HG03045 (cell line): Measurements from ENCODE around the gene SLC4A11.

ENCODE experiments used
- ATAC-seq: cut with Tn5 transposase; IDR thresholded peaks from one replicate; pipeline ENCODE4 v1.9.1; 2021; ENCODE audit warnings: mild to moderate bottlenecking, moderate library complexity; ENCODE audit not compliant: unreplicated experiment

SLC4A11 gene

DNA sequence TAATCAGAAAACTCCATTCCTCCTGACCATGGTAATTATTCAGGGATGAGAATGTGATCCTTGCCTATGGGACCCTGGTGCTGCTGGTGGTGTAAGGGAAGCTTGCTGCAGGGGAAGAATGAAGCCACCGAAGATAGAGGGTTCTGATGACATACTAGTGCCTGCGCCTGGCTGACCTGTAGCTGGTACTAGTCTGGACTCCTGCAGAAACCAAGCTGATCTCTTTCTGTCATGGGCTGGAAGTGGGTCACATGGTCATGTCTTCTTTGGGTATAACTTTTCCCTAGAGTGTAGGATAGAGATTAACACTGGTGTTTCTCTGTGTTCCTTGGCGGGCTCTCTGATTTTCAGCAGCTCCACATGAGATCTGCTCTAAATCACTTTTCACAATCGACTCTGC lies 8.6 kb upstream of the SLC4A11 start:
- ATAC-seq = no peak

DNA sequence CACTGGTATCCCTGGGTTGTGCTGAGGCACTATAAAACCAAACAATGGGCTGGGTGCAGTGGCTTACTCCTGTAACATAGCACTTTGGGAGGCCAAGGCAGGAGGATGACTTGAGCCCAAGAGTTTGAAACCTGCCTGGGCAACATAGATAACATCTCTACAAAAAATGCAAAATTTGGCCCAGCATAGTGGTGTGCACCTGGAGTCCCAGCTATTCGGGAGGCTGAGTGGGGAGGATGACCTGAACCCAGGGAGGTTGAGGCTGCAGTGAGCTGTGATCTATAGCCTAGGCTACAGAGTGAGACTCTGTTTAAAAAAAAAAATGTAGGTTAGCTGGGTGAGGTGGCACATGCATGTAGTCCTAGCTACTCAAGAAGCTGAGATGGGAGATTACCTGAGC lies 7.7 kb upstream of the SLC4A11 start:
- no peak for ATAC-seq

DNA sequence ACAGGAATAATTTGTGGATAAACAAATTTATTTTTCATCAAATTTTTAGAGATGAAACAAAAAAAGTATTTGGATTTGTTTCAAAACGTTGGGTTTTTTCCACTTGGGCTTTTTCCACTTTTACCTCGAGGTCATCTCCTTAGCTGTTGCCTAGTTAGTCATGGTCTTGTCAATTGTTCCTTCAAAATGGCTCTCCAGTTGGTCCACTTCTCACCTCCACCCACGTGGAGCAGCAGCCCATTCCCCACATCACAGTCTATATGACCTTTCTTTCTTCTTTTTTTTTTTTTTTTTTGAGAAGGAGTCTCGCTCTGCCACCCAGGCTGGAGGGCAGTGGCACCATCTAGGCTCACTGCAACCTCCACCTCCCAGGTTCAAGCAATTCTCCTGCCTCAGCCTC lies 6.7 kb upstream of the SLC4A11 start:
- ATAC-seq = no peak

DNA sequence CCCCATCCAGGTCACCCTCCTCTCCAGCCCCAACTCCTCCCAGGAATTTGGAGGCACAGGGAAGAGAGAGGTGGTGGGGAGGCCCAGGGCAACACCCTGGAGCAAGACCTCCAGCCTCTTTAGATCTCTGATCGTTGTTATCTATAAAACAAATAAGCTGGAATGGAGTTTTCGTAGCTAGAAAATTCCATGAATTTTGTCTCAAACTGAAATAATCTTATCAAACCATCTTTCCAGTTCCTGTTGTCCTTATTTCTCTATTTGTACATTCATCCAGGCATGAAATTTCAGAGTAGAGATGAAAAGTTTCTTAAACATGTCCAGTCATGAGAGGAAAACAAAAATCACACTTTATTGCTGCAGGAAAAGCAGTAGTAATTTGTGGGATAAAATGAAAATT lies 6.2 kb upstream of the SLC4A11 start:
- ATAC-seq = no peak

DNA sequence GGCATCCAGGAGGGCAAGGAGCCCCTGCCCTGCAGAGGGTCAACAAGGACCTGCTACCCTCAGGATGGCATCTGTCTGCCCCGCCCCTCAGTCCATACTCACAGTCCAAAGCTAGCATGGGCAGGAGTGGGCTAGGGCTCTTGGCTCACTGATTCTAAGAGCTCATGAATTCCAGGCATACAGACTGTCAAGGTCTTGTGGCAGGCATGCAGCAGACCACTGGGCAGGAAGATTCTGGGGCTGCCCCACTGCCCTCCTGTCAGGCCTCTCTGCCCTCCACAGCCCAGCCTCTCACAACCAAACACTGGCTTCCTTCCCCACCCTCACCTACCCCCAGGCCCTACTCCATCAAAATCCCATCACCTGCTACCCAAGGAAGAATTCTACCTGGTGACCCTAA lies 5.6 kb upstream of the SLC4A11 start:
- ATAC-seq = no peak

DNA sequence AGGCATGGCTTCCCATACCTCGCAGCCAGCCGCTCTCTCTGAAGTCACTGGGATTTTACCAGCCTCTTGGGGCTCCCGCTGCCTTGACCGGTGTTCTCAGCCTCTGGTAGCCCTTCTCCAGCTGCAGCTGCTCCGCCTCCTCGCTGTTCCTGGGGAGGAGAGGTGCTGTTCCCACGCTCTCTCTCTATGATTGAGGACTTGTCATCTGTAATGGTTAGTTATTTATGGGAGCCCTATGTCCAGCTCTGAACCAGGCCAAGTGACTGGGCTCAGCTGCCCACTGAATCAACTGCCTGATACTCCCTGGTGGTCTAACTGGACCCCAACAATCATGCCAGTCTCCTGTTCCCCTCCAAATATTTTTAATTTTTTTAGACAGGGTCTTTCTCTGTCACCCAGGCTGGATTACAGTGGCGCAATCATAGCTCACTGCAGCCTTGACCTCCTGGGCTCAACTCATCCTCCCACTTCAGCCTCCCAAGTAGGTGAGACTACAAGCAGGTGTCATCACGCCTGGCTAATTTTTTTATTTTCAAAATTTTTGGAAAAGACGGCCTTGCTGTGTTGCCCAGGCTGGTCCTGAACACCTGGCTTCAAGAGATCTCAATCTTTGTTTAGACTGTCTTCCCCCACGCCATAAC lies 4.8 kb upstream of the SLC4A11 start:
- ATAC-seq = no peak

DNA sequence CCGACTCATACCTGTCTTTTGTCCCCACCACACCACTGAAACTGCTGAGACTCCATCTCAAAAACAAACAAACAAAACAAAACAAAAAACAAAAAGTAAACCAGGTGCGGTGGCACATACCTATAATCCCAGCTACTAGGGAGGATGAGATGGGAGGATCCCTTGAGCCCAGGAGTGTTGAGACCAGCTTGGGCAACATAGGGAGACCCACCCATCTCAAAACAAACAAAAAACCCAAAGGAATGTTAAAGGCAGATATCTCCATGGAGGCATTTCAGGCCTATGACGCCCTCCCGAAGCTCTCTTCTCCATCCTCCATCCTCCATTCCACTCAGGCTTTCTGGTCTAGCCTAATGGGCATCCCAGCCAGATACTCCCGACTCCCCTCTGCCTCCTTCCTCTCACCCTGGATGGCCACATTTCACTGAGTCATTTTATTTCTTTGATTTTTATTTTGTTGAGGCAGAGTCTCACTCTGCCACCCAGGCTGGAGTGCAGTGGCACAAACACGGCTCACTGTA lies 3.2 kb upstream of the SLC4A11 start:
- ATAC-seq = no peak

DNA sequence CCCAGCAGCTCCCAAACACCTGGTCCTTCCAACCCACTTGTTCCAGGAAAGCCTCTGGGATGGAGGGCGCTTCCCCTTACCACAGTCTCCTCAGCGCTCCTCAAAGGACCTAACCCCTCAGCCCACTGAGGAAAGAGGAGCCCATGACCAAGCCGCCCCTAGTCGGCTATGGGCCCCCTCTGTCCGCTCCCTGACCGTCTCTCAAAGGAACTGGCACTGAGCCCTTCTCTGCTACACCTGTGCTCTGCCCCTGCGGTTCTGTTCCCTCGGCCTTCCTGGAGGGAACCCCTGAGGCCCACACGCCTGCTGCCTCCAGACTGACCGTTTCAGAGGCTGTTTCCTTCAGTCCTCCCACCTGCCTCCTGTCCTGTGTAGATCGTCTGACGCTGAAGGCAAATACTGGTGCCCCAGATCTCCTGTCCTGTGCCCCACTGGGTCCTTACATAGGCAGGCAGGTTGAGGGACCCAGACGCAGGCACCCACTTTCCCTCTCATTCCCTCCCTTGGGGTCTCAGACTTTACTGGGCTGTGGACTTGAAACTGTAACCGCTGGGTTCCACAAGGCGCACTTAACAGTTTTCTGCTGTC lies 1.9 kb upstream of the SLC4A11 start:
- no peak for ATAC-seq

DNA sequence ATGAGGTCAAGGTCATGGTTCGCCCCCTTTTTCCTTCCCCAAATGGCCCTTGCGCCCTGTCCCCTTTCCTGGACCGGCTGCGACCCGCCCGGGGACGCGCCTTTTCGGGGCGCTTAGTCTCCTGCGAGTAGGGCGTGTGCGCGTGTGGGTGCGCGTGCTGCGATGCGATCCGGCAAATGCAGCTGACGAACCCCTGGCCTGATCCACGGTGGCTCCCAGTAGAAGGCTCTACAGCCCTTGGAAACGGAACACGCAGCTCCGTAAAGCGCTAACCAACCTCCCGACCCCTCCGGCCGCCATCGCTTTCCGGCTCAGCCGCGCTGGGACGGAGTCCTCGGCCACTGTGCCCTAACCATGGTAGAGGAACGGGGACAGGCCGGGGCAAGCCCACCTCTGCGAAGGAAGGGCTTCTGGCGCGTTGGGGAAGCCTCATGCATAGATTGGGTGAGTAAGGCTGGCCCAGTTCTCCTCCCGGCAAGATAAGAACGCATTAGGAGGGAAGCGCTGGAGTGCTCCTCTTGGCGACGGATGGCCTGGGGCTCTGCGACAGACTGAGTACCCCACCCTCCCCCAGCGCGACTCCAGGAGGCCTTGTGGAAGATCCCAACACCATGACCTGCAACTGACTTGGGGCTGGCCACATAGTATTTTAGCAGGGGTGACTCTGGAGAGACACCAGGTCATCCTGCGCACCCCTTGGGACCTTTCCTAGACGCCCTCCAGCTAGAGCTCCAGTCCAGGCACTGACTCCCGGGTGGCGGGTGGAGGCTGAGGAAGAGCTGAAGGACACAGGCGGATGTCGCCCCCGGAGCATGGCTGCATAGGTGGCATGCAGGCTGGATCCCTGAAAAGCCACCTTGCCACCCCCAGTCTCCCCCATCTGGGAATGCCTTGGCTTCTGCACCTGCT lies 1.1 kb upstream of the SLC4A11 start:
- ATAC-seq = no peak

DNA sequence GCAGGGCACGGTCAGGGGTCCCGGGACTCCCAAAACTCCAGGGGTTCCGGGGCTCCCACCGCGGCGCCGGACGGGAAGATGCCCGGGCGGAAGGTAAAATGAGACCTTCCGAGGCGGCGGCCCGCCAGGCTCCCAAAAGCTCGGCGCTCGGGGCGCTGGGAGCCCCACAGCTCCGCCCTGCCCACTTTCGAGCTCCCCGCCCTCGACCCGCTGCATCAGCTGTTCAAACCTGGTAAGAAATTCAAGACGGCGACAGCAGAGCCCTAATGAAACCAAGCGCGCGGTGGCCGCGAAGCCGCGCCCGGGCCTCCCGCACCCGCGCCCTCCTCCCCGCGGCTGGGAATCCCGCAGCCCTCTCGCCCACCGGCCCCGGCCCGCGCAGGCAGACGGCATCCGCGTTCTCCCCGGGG lies 369 bp downstream of the SLC4A11 start:
- no peak for ATAC-seq

DNA sequence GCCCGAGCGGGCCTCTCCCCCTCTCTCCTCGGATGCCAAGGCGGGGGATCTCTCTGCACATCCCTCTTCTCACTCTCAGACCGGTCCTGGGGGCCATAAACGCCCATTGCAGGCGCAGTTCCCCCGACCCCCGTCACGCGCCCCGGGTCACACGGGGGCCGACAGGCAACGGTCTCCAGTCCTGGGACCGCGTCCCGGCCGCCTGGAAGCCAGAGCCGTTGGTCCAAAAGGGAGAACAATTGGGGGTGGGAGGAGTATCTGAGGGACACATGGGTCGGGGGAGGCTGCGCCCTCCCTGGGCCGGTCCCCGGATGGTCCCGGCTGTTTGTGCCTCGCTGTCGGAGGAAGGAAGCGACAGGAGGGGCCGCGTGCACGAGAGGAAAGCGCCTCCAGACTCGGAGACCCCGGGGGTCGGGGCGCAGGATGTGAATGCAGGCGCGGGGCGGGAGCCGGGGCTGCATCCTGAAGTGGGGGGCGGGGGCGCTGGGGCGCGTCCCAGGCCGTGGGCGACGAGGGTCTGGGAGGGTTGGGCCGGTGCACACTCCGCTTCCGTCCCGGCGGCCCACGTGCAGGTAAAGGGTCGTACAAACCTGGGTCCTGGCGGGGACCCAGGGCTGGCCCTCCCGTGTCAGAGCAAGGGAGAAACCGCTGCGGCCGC lies 903 bp downstream of the SLC4A11 start:
- ATAC-seq = no peak

DNA sequence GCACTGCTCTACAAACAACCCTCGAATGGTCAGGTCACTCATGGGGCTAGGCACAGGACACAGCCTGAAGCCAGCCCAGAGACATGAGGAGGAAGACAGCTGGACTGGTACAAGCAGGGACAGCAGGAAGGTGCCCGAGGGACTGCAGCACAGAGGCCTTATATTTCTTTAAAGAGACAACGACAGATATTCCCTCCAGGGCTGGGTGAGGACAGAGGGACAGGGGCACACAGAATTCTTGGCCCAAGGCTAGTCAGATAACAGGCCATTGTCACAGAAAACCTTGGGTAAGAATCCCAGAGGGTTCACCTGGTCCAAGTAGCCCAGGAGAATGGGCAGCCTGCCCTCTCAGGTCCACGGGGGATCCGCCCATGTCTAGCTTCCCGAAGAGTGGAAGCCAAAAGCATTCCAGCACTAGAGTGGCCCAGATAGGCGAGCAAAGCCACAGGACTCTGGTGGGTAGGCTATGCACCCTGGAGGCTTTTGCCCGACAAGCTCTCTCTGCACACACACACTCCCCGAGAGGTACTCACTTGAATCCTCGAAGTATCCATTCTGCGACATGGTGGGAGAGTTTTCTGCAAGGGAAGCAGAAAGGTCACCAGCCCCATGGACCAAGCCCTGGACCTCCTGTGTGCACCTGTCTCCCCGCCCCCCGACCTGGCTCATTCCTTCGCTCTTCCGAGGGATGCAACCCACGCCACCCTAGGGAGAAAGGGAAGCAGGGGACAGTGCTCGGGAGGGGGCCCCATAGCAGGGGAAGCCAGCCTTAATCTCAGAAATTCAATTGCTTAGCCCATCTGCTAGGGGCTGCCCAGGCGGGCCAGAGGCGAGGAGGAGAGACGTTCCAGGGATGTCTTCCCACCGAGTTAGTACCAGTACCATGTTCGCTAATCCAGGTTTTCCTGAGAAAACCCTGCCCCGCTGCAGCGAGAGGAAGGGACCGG lies 1.7 kb downstream of the SLC4A11 start:
- no peak for ATAC-seq

DNA sequence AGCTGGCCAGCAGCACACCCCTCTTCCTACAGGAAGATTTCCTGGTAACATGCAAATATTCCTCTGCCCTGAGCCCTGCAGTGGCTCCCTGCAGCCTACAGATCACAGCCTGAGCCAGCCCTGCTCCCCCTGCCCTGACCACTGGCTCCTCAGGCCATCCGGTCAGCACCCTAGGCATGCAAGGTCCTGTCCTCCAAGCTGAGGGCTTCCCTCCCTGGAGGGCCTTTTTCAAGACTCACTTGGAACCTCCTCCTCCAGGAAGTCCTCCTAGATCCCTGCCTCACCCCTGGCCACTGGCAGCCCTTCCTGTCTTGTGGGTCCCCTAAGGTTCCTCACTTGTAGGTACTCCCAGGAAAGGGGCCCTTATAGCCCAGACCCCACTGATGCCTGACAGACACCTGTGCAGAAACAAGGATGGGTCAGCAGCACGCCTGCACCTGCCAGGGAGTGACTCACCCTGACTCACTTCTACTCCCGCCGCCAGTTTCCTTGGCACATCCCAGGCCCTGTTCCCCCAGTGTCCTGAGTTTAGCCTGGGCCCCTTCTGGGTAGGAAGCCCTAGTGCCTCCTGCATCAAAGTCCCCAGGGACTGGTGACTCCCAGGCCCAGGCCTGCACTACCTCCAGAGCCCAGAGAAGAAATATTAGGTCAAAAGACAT lies 3.2 kb downstream of the SLC4A11 start:
- no peak for ATAC-seq

DNA sequence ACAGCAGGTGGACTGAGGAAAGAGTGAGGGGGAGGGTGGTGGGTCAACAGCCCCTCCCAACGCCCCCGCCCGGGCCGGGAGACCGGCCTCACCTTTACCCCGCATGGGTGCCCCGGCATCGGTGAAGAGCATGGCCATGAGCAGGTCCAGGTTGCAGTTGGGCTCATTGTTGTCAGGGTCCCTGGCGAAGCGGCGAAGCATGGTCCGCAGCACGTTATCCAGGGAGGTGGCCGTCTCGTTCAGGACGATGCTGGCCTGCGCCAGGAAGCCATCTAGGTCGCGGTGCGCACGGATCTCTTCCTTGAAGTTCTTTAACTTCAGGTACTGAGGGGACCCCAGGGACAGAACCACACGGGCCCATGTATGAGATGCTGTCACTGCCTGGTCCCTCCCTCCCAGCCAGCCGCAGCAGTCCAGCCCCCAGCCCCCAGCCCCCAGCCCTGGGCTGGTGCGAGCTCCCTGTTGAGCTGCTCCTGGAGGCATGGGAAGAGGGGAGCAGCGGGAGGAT lies 4.9 kb downstream of the SLC4A11 start:
- no peak for ATAC-seq

DNA sequence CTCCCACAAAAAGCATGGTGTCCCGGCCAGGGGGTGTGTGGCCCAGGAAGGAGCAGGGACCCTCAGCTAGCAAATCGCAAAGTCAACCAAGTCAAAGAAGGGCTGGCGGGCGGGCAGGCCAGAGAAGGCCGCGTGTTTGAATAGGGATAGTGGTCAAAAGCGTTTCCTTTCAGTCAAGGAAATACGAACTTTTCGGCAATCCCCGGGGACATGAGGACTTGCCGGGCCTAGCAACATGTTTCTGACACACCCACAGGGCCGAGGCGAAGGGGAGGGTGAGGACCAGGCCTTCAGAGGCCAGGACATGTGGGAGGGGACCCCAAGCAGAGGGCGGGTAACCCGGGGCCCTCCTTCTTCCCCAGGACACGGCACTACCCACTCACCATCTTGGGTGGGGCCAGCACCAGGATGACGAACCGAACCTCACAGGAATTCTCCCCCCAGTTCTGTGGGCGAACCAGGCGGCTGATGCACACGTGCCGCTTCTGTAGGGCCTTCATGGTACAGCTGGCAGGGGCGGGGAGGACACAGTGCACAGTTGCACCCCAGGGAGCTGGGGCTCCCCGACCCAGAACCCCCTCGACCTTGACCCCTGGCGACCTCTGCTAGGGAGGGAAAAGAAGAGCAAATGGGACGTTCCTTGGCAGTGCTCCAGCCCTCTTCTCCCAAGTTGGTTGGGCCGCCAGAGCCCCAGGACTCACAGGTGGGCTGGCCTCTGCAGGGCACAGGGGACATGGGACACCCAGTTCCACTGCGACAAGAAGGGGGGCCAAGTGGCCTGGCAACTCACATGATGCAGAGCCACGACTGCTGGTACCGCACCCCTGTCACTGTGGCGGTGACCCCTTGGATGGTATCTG lies 5.6 kb downstream of the SLC4A11 start:
- ATAC-seq = no peak

DNA sequence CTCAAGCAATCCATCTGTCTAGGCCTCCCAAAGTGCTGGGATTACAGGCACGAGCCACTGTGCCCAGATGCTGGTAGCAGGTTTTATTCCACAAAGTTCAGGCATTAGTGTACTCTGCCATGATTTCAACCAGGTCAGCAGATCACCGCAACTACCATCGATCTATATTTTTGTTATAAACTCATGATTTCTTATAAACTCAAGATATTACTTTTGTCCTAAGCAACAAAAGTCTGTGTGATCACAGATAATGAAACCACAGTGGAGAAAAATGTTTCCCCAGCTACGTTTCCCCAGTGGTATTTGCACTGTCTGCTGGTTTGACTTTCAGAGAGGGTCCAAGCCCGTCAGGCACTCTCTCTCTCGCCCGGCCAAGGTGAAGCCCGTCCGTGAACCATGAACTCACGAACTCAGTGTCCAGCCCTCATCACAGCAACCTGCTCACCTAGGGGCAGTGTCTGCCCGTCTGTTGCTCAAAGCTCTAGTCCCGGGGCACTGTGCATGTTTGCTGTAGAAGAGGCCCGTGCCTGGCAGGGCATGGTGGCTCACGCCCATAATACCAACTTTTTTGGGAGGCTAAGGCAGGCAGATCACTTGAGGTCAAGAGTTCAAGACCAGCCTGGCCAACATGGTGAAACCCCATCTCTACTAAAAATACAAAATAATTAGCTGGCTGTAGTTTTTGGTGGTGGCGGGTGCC lies 7.0 kb downstream of the SLC4A11 start:
- ATAC-seq = no peak

DNA sequence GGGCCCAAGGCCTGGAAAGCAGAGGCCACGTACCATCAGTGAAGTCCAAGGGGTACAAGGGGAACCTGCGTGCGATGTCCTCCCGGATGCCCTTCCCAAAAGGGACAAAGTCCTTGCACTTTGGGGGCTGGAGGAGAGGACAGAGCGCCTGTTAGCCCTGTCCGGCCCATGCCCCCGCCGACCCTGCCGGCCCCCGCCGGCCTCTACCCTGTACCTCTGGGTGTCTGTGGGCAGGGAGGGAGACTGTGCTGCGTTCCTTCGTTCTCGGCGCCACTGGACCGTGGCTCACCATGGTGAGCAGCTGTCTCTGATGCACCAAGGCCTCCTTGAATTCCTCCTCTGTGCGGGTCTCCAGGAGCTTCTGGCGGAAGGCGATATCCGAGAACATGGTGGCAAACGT lies 7.9 kb downstream of the SLC4A11 start:
- no peak for ATAC-seq

DNA sequence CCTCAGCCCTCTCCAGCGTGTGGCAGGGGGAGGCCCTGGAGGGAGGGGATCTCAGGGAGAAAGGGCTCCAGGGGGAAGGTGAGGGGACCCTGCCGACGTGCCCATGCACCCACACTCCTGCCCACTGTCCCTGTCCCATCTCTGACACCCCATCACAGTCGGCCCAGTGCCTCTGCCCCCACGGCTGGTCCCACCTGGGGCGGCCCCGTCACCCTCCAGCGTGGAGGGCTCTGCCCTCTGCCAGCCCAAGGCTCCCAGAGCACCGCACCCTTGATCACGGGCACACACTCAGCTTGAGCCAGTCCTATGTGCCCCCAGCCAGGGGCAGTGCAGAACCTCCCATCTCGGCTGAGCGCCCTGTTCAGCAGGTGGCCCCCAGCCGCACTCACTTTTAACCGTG lies 9.2 kb downstream of the SLC4A11 start:
- ATAC-seq = no peak
